NCI-H2196 (cell line): Measurements from ENCODE around the gene WDR33.
A peak's percentile ranks its signal among the peaks of the same experiment; 100 is the strongest.

ENCODE experiments used
- DNase-seq: peaks from one replicate; lab custom pipeline; 2025; ENCODE audit not compliant: unreplicated experiment; lab: John Stamatoyannopoulos, UW

Gene WDR33

GRCh38 chr2:127721978-127722355, 89.0 kb downstream of the WDR33 start:
- DNase-seq = no peak

GRCh38 chr2:127721311-127721977, 89.5 kb downstream of the WDR33 start:
- DNase-seq = no peak

GRCh38 chr2:127719301-127720218, 91.4 kb downstream of the WDR33 start:
- DNase-seq = no peak

GRCh38 chr2:127718271-127718670, 92.7 kb downstream of the WDR33 start:
- DNase-seq = no peak

- DNase-seq = no peak
These were observed 95.1 kb downstream of the WDR33 start for GRCh38 chr2:127715778-127716449.

GRCh38 chr2:127713562-127713961, 97.4 kb downstream of the WDR33 start:
- no peak for DNase-seq

GRCh38 chr2:127712999-127713398, 98.0 kb downstream of the WDR33 start:
- no peak for DNase-seq

GRCh38 chr2:127709336-127709735, 101.6 kb downstream of the WDR33 start:
- DNase-seq = no peak

GRCh38 chr2:127707890-127708648, 102.9 kb downstream of the WDR33 start:
- DNase-seq = no peak

- no peak for DNase-seq
These were observed 104.6 kb downstream of the WDR33 start for GRCh38 chr2:127706215-127706990.

- DNase-seq = no peak
These were observed 105.4 kb downstream of the WDR33 start for GRCh38 chr2:127705391-127706065.

GRCh38 chr2:127704641-127705390, 106.2 kb downstream of the WDR33 start:
- no peak for DNase-seq

- DNase-seq = no peak
These were observed 107.7 kb downstream of the WDR33 start for GRCh38 chr2:127703282-127703681.

GRCh38 chr2:127702395-127703009, 108.5 kb downstream of the WDR33 start:
- no peak for DNase-seq

- peak; percentile 63 for DNase-seq
These were observed 109.1 kb downstream of the WDR33 start for GRCh38 chr2:127701651-127702394.

GRCh38 chr2:127701193-127701650, 109.7 kb downstream of the WDR33 start, which contains the start of gene SFT2D3:
TSS of gene SFT2D3 (plus strand) at chr2:127701497. CDS start at chr2:127701529, 32 bp downstream.
- DNase-seq = peak; percentile 90

GRCh38 chr2:127700527-127701192, 110.3 kb downstream of the WDR33 start:
- no peak for DNase-seq
